GM21717 (cell line): ENCODE results near the gene PLCL2.

Experiments
- ATAC-seq: cut with Tn5 transposase; IDR thresholded peaks from one replicate; pipeline ENCODE4 v1.9.1; 2021; ENCODE audit warnings: mild to moderate bottlenecking, moderate library complexity; ENCODE audit not compliant: unreplicated experiment

The PLCL2 gene

GRCh38 chr3:16890597-16891333, 6.0 kb downstream of the PLCL2 start:
- ATAC-seq, result no peak

- no peak for ATAC-seq
These were observed 9.0 kb downstream of the PLCL2 start for GRCh38 chr3:16893618-16894200.

GRCh38 chr3:16896094-16896627, 11.4 kb downstream of the PLCL2 start:
- no peak for ATAC-seq

GRCh38 chr3:16896820-16897219, 12.1 kb downstream of the PLCL2 start:
- no peak for ATAC-seq

GRCh38 chr3:16897254-16897926, 12.6 kb downstream of the PLCL2 start:
- peak; percentile 67 for ATAC-seq

- no peak for ATAC-seq
These were observed 14.0 kb downstream of the PLCL2 start for GRCh38 chr3:16898595-16899395.

GRCh38 chr3:16899919-16900318, 15.2 kb downstream of the PLCL2 start:
- no peak for ATAC-seq

- ATAC-seq, result no peak
These were observed 16.2 kb downstream of the PLCL2 start for GRCh38 chr3:16900779-16901440.

GRCh38 chr3:16904423-16905417, 20.0 kb downstream of the PLCL2 start:
- ATAC-seq, result peak; percentile 37

- ATAC-seq, result no peak
These were observed 20.9 kb downstream of the PLCL2 start for GRCh38 chr3:16905704-16906103.

GRCh38 chr3:16906682-16907081, 21.9 kb downstream of the PLCL2 start:
- peak; percentile 45 for ATAC-seq

- peak; percentile 56 for ATAC-seq
These were observed 22.5 kb downstream of the PLCL2 start for GRCh38 chr3:16907243-16907642.

- no peak for ATAC-seq
These were observed 23.5 kb downstream of the PLCL2 start for GRCh38 chr3:16908016-16908807.

- no peak for ATAC-seq
These were observed 24.1 kb downstream of the PLCL2 start for GRCh38 chr3:16908896-16909295.

- no peak for ATAC-seq
These were observed 25.0 kb downstream of the PLCL2 start for GRCh38 chr3:16909802-16910201.

GRCh38 chr3:16910207-16910606, 25.5 kb downstream of the PLCL2 start:
- no peak for ATAC-seq

- no peak for ATAC-seq
These were observed 27.2 kb downstream of the PLCL2 start for GRCh38 chr3:16911916-16912315.
